ENCODE results near the gene NLRC5. TPM values are rescaled to one million over a fixed set of nuclear protein-coding genes. Genes with fewer than 3 reads are reported as not detected.
"Not testable (repeated sequence)": the region's sequence is repeated elsewhere in the genome, so short reads cannot be mapped to it uniquely, and the experiment has no call there.

Gene NLRC5
- total RNA-seq, 1 experiment from 2014 or later = 0.98 TPM

DNA sequence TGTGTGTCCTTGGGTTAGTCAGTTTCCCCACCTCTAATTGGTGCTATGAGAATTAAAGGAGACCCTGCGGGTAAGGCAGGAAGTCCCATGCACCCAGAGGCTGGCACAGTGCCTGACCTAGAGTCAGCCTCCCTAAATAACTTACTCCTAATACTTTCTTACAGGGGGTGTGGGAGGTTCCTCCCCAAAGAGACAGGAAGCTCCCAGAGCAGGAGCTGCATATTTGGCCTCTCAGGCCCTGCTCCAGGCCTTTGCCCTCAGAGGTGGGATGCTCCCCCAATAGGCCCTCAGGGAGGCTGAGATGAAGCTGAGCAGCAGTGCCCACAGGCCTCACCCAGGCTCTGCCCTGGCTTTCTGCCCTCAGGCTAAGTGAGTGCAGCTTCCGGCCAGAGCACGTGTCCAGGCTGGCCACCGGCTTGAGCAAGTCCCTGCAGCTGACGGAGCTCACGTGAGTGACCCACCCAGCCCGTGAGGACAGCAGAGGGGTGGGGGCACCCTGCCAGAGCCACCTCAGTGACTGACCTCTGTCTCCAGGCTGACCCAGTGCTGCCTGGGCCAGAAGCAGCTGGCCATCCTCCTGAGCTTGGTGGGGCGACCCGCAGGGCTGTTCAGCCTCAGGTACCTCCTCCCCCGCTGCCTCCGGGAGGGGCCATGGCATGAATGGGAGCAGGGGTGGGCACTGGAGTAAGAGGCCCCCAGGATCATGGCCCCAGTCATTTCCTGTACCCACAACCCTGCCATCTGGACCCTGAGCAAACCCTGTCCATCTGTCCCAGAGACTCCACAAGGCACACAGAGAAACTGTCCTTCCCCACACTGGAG is 71.9 kb downstream of the NLRC5 start:
- Histone ChIP-seq H3K36me3 (ENCODE audit: low read depth, low read length) (no peaks in the 10 kb centered on the region), H2AFZ (ENCODE audit: low read length) (peak overlapping the region; percentile 30; the same call in 1 of the 2 replicates), H3K27ac (ENCODE audit: low read length) (no peak overlapping the region), H3K9me3 (ENCODE audit: low read length) (no peaks in the 10 kb centered on the region), H3K27me3 (ENCODE audit: low read length) (no peaks in the 10 kb centered on the region), H3K4me2 (ENCODE audit: low read length) (no peak overlapping the region), H3K4me3 (ENCODE audit: low read length) (no peak overlapping the region), H3K9me2 (replicated peaks; ENCODE audit: low read length) (no peaks in the 10 kb centered on the region), H3K4me1 (ENCODE audit: insufficient read depth, low read length) (0 out of 2 replicates have a peak, but pooled peaks cover 5% of the 10 kb centered on the region), H3K9ac (ENCODE audit: low read length) (no peak overlapping the region), H4K20me1 (ENCODE audit: low read length) (no peaks in the 10 kb centered on the region), H3K79me2 (ENCODE audit: low read length) (no peaks in the 10 kb centered on the region), H3F3A (ENCODE audit: low read length, unreplicated experiment) (no peaks in the 10 kb centered on the region)
- ChIA-PET CTCF (no interaction called here), POLR2A (ENCODE audit: unreplicated experiment) (no interaction called here)
- ATAC-seq (peak; percentile 57), DNase-seq (peak; percentile 30)
- intact Hi-C loops (cut with micrococcal nuclease) = no loop called here
- BruUV-seq (replicated peaks) = no TSS peak
- TF ChIP-seq EZH2 (IDR thresholded peaks at IDR 0.05; ENCODE audit: low read length, unreplicated experiment) (no peak), EZH2phosphoT487 (IDR thresholded peaks at IDR 0.05; ENCODE audit: borderline replicate concordance, low read length) (no peak)
- TF ChIP-seq, protein P1, sequence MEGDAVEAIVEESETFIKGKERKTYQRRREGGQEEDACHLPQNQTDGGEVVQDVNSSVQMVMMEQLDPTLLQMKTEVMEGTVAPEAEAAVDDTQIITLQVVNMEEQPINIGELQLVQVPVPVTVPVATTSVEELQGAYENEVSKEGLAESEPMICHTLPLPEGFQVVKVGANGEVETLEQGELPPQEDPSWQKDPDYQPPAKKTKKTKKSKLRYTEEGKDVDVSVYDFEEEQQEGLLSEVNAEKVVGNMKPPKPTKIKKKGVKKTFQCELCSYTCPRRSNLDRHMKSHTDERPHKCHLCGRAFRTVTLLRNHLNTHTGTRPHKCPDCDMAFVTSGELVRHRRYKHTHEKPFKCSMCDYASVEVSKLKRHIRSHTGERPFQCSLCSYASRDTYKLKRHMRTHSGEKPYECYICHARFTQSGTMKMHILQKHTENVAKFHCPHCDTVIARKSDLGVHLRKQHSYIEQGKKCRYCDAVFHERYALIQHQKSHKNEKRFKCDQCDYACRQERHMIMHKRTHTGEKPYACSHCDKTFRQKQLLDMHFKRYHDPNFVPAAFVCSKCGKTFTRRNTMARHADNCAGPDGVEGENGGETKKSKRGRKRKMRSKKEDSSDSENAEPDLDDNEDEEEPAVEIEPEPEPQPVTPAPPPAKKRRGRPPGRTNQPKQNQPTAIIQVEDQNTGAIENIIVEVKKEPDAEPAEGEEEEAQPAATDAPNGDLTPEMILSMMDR (conservative IDR thresholded peaks at IDR 0.05; ENCODE audit: low read depth, low read length) = no peak

GRCh38 chr16:57062329-57062728 is 73.0 kb downstream of the NLRC5 start:
- ChIA-PET CTCF (no interaction called here), POLR2A (ENCODE audit: unreplicated experiment) (no interaction called here)
- Histone ChIP-seq H3K4me1 (ENCODE audit: insufficient read depth, low read length) (0 out of 2 replicates have a peak, but pooled peaks cover 5% of the 10 kb centered on the region), H3K36me3 (ENCODE audit: low read depth, low read length) (no peaks in the 10 kb centered on the region), H3K4me3 (ENCODE audit: low read length) (no peak overlapping the region), H2AFZ (ENCODE audit: low read length) (no peak overlapping the region), H3K79me2 (ENCODE audit: low read length) (no peaks in the 10 kb centered on the region), H3K4me2 (ENCODE audit: low read length) (no peak overlapping the region), H3K9me2 (replicated peaks; ENCODE audit: low read length) (no peaks in the 10 kb centered on the region), H4K20me1 (ENCODE audit: low read length) (no peaks in the 10 kb centered on the region), H3K27me3 (ENCODE audit: low read length) (no peaks in the 10 kb centered on the region), H3K27ac (ENCODE audit: low read length) (no peak overlapping the region), H3K9ac (ENCODE audit: low read length) (no peak overlapping the region), H3F3A (ENCODE audit: low read length, unreplicated experiment) (no peaks in the 10 kb centered on the region), H3K9me3 (ENCODE audit: low read length) (no peaks in the 10 kb centered on the region)
- intact Hi-C loops (cut with micrococcal nuclease) = no loop called here
- BruUV-seq (replicated peaks) = no TSS peak
- no peak for TF ChIP-seq EZH2phosphoT487 (IDR thresholded peaks at IDR 0.05; ENCODE audit: borderline replicate concordance, low read length)
- TF ChIP-seq EZH2 (IDR thresholded peaks at IDR 0.05; ENCODE audit: low read length, unreplicated experiment) = no peak
- TF ChIP-seq, protein P1 (conservative IDR thresholded peaks at IDR 0.05; ENCODE audit: low read depth, low read length) = no peak
- ATAC-seq = no peak
- DNase-seq = no peak

- H3K9me3 ChIP-seq (ENCODE audit: low read length); H2AFZ ChIP-seq (ENCODE audit: low read length); H3K27me3 ChIP-seq (ENCODE audit: low read length); CTCF ChIA-PET; H3K27ac ChIP-seq (ENCODE audit: low read length); ATAC-seq; H3K9me2 ChIP-seq (replicated peaks; ENCODE audit: low read length); H3K4me3 ChIP-seq (ENCODE audit: low read length); H3K4me2 ChIP-seq (ENCODE audit: low read length); BruUV-seq (replicated peaks); H3K36me3 ChIP-seq (ENCODE audit: low read depth, low read length); intact Hi-C loops (cut with micrococcal nuclease); DNase-seq; POLR2A ChIA-PET (ENCODE audit: unreplicated experiment); H3K79me2 ChIP-seq (ENCODE audit: low read length); H3F3A ChIP-seq (ENCODE audit: low read length, unreplicated experiment); H3K9ac ChIP-seq (ENCODE audit: low read length); H4K20me1 ChIP-seq (ENCODE audit: low read length); H3K4me1 ChIP-seq (ENCODE audit: insufficient read depth, low read length): not testable (repeated sequence)
Measured at GRCh38 chr16:57063189-57063588, 73.8 kb downstream of the NLRC5 start.
